Measurements from ENCODE around the gene THRB. TPM values are rescaled to one million over a fixed set of nuclear protein-coding genes. Genes with fewer than 3 reads are reported as not detected.

THRB gene
- polyA plus RNA-seq, 1 donor: 1.1 TPM

DNA sequence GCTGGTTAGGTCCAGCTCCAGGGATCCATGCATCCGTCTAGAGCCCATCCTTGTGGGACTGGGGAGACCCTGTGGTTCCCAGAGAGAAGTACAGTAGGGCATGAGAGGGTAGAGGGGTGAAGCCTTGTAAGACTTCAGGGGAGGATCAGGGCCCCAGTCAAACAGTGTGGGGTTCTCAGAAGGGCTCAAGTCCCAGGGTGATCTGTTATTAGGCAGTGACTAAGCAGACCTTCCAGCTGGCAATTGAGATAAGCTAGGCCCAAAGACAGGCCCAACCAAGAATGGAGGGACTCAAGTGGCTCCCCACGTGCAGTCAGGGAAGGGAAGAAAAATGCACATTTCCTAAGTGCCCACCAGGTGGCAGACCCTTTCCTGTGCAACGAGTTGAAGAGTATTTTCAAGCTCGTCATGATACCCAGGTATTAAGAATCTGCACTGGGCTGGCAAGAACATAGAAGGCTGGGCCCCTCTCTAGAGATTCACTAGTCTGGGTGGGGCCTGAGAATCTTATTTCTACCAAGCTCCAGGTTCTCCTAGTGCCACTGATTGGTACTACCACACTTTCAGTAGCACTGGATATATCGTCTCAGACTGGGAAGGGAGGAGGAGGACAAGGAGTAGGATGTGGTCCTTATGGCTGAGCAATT lies 308.8 kb downstream of the THRB start:
- peak; percentile 9 for DNase-seq (ENCODE audit: low read depth)

DNA sequence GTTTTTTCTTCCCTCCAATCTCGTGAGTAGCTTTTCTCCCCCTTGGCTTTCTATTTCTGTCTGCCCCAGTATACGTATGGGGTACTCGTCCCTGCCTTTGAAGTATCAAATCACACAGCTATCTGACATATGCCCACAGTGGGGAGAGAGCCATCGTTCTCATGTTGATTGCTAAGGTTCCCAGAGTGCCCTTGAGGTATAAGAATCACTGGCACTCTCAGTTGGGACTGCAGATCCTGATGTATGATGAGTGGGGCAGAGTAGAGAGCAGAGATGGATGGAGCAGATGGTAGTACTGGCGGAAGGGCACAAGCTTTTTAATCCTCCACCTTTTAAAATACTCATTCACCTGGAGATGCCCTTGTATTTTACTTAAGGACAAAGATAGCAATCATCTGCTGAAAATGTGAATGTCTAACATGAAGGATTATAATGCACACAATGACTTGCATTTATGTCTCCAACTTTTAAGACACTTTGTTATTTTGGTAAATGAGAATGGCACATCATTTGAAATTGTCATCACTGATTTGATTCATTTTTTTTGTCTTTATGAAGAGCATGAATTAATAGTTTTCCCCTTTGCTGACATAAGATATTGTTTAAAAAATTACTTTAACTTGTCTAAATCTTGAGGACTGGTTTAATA lies 310.0 kb downstream of the THRB start:
- no peak for DNase-seq (ENCODE audit: low read depth)

DNA sequence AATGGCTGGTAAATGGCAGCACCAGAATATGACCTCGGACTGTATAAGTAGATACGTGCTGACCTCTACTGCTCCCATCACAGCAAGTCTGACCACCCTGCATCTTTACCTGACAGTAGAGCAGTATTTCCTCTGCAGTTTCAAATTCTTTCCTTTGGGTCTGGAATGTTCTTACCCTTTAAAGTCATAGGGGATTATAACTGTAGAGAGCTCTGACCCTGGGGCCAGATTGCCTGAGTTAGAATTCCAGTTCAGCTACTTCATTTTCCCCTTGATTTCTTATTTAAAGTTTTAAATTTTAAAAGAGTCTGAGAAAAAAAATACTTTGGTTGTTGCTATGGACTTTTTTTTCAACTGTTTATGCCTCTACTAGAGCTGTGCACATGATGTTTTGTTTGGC lies 311.9 kb downstream of the THRB start:
- DNase-seq (ENCODE audit: low read depth): no peak

DNA sequence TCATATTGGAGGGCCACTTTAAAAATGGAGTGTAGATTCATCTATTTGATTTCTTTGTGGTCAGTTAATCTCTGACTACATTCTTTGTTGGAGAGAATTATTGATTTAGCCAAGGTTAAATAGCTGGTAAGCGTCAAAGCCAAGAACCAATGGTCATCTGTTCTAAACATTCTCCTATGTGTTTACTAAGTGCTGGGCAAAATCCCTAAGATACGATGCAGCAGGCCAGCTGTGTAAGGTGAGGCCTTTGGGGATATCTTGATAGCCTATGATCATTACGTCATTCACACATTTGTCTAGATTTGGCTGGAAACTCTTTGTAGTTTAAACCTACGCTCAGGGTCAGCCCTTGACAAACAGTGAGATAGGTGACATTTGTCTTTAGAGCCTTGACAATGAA lies 313.4 kb downstream of the THRB start:
- no peak for DNase-seq (ENCODE audit: low read depth)

DNA sequence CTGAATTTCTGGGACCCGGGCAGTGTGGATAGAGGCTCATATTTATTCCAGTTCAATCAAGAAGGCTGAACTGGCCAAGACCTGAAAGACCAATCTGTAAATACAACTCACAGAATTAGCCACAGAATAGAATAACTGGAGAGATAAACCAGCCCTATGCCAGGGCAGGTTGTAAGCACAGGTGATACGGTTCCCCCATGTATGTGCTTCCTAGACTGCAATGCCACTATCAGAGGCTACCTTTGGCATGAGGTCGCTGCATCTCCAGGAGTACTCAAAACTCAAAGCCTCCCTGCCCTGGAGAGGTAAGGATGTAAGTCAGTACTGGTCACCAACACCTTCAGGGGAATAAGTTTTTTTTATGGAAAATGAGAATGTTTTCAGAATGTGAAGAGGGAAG lies 314.0 kb downstream of the THRB start:
- DNase-seq (ENCODE audit: low read depth): no peak

DNA sequence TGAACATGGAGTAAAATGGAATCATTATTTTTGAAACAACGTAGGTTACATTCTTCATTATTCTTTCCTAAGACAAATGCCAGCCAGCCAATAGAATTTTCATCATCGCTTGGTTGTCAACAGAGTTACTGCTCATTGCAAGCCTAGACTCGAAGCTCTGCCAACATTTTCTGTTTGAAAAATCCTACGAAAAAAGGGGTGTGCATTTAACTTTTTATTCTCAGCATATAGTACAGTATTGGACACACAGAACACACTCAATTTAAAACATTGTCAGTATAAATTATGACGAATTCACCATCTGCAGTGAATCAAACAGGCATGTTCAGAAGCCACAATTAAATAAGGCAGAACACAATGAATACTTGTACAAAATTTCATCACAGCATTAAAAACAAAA lies 317.4 kb downstream of the THRB start:
- no peak for DNase-seq (ENCODE audit: low read depth)

DNA sequence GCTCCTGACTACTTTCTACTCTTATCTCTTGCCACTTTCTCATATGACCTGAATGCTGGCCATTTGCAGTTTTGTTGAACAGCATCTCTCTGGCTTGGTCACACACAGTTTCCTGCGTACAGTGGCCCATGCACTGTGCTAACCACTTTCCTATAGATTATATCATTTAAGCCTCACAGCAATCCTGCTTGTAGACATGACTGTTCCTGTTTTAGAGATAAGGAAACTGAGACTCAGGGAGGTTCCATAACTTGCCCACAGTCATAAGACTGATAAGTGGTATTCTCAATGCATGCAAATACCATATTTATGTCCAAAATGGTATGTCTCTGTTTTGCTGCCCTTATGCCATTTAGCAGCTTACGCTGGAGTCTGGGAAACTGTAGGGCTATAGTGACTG lies 320.0 kb downstream of the THRB start:
- DNase-seq (ENCODE audit: low read depth): no peak

DNA sequence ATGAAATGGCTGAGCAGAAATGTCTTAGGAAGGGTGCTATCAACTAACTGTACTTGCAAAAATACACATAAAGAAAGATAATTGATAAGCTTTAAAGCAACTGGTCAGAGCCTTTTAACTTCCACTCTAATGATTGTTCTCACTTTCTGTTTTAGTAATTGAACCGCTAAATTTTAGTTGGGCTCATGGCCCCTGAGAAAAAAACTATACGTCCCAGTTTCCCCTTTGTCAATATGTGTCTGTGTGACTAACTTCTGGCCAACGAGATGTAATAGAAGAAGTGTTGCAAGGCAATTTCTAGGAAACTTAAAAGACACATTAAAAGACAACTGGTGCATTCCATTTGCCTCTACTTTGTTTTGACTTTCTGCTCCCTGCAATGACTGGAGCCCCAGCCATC lies 325.7 kb downstream of the THRB start:
- no peak for DNase-seq (ENCODE audit: low read depth)

DNA sequence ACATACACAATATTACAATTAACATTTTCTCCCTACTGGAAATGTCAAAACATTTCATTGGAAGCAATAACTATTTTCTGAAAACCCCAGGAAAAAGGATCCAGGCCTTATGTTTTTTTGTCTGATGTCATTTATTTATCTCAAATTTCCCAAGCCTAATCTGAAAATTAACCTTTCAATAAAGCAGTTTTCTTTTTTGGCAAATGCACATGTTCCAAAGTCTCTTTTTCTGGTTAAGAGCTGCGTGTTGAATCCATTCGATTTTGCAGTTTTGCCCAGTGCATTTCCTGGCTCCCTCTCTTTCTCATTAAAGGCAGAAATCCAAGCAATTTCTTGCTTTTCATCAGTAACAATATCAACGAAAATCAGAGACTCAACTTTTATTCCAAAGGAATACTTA lies 327.2 kb downstream of the THRB start:
- no peak for DNase-seq (ENCODE audit: low read depth)

DNA sequence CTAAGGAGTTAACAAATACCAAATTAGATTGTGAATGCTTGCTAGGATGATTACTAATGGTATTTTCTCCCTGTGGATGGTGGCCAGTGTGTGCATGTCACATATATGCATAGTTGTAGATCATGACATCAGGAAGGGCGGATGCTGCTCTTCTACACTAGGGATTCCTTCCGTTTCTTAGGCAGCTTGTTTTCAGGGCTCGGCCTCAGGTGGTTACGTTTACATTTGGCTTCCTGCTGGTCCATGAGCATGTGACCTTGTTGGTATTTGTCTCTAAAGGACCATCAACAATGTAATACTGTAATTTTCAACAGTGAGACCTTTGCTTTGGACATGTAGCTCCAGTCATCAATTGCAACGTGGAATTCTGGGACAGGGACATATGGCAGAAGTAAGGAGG lies 328.1 kb downstream of the THRB start:
- no peak for DNase-seq (ENCODE audit: low read depth)

DNA sequence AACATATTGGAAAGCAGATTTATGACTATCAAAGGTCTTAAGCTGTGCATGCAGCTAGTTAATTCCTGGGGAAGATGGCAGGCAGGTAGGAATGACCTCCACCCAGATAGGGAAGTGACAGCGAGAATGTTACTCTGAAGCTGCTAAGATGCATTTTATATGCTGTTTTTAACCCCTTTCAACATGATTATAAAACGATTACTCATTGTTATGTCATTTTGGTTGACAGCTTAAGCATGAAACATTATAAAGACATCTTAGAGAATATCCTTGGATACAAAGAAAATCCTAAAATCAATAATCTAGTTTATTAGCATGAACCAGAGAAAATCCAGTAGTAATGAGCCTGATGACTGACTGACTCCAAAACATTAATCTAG lies 329.1 kb downstream of the THRB start:
- no peak for DNase-seq (ENCODE audit: low read depth)

DNA sequence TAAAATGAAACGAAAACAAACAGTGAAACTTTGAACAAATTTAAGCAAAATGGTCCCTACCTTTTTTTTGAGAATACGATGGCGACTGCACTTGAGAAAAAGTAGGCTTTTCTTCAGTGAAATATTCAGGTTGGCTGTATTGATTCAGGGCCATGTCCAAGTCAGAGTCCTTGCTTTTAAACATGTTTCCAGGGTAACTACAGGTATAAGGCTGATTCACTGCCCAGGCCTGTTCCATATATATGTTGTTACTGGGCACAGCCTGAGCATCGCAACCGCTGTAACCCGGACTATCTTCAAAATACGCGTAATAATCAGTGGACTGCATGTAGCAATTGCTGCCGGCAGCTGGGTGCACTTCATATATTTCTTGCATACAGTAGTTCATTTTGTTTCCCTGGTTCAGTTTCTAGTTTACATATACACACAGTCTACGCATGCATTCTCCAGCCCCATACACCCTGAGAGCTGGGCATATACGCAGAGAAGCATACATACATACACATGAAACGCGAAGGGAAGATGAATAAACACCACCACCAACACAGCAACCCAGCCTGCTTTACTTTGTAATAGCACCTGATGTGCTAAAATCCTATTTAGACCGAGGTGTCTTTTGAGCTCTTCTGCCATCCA lies 329.6 kb downstream of the THRB start:
- no peak for DNase-seq (ENCODE audit: low read depth)

DNA sequence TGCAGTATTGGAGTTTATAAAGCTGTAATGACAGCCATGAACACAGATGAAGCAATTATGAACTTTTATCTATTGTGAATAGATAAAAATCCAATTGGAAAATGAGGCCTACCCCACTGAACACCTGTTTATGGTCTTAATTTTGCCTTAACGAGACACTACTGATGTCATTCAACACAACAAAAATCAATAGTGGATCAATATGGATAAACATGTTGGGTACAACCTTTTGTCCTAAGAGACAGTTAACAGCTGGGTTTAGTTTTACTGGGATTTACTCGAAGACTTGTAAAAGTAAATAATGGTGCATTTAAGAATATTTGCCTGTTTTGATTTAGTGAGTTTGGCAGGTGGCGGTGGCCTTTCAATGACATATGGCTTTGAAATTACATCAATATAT lies 331.7 kb downstream of the THRB start:
- DNase-seq (ENCODE audit: low read depth): no peak

DNA sequence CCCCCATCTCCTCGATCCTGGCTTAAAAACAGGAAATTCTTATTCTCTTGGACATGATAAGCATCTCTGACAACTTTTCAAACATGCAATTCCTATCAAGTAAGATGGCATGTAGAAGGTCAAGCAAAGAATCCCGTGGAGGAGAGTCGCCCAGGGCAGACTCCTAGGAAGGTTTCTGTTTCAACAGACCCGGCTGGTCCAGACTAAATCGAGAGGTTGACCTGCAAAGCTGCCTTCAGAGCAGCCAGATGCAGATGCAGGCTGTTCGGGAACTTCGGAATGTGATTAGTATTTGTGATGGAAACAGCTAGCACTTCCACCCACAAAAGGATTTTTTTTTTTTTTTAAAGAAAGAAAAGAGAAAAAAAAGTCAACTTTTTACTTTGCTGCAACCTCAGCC lies 332.8 kb downstream of the THRB start:
- DNase-seq (ENCODE audit: low read depth): no peak

DNA sequence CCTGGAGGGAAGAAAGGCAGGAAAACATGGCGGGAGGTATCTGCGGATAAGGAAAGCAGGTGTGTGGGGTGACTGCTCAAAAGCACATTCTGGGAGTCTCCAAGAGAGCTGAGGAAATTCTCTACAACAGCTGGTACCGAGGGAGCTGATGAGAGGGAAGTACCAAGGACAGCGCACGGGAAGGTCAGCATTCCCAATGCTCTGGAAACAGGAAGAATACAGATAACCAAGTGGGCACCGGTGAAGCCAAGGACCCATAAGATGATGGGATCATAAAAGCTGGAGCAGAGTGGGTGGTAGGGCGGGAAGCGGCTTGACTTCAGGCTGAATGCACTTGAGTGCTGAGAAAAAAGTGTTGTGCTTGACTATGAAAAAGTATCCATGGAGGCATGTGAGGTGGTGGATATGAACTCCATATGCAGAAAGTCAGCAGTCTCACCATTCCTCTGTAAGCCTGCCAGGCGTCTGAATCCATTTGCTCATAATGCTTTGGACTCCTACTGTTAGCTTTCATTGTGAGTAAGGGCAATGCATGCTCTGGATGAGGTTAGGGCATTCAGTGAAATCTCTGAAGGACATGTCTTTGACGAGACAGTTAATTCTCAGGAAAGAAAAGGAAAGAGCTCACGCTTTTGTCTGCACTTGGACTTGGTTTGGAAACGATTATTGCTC lies 334.1 kb downstream of the THRB start:
- no peak for DNase-seq (ENCODE audit: low read depth)

DNA sequence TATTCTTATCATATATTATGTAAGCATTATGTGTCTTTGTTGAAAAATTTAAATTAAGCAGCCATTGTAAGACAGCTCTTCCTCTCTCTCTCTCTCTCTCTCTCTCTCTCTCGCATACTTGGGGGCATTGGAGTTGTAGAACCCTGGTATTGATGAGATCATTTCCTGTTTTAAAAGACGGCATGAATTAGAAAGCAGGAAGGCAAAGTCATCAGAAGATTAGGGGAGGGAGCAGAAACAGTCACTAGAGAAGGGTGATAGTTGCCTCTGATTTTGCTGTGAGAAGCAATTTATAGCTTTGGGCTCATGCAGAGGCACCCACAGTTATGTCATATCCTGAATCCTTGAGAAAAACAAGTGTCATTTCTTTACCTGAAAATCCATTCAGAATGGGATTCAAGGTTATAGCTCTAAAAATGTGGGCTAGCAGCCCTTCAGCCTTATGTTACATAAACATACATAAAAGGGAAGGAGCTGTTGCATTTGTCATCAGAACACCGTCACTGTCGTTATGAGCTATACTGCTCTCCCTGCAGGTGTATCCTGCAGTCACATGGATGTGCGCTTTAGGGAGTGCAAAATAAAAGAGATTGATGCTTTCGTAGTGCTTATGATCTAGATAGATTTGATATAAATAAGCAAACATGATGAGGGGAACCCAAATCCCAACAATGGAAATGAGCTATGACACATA lies 335.7 kb downstream of the THRB start:
- DNase-seq (ENCODE audit: low read depth): no peak

DNA sequence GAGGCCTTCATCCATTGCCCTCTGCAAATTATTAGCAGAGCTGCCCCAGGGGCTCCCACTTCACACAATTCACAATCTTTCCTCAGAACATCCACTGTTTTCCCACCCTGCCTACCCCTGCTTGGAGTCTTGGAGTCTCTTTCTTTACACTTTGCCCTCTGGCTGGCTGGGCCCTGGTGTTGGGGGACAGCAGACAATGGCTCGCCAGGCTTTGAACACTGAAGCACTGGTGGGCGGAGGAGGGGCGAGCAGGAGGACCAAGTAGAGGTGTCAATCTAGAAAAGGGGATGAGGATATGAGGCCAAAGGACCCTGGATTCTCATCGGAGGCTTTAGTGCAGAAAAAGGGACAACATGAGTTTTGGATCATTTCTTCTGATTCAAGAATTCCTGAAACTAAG lies 337.5 kb downstream of the THRB start:
- DNase-seq (ENCODE audit: low read depth): no peak

DNA sequence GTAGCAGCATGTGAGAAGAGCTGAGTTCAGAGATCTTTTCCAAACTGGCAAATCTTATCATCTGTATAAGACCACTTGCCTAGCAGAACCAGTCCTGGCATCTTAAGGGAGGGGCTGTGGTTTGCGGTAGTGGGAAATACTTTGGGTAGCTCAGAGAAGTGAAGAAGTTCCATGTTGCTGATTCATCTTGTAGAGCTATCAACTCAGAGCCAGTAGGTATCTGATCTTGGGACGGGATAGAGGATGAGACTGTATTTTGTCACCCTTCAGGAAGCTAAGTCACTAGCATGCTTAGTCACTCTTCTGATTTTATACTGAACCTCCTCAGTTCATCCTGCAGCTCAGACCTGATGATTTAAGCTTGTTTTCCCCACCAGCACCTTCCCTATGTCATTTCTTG lies 338.2 kb downstream of the THRB start:
- DNase-seq (ENCODE audit: low read depth): no peak

DNA sequence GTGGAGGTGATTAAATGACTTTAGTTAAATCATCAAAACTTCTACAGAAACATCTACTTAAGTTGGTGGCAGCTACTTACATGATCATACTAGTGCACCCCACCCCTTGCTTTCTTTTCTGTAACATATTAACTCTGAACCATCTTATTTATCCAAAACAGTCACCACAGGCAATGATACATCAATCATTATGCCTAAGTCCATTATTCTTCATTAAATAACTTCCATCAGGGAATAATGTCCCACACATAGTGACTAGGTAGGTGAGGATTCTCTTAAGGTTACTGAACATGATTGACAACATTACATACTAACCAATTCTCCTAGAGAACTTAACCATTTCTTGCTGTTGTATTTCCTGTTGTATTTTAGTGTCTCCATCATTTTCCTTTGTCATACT lies 339.4 kb downstream of the THRB start:
- no peak for DNase-seq (ENCODE audit: low read depth)

DNA sequence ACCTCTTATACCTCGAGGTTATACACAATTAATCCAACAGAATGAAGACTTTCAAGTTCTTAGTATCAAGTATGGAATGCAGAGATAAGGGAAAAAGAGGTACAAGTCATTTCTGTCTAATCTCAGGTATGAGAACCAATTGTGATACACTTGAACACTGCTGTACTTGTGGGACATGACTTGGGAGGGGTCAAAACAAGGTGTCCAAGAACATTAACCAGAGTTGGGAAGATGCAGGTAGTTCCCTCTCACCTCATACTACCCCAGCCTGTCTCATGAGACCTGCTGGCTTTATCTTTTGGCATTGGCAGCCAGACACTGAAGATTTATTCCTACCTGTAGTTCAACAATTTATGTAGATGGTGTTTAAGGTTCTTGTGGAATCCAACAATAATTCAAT lies 339.9 kb downstream of the THRB start:
- no peak for DNase-seq (ENCODE audit: low read depth)

DNA sequence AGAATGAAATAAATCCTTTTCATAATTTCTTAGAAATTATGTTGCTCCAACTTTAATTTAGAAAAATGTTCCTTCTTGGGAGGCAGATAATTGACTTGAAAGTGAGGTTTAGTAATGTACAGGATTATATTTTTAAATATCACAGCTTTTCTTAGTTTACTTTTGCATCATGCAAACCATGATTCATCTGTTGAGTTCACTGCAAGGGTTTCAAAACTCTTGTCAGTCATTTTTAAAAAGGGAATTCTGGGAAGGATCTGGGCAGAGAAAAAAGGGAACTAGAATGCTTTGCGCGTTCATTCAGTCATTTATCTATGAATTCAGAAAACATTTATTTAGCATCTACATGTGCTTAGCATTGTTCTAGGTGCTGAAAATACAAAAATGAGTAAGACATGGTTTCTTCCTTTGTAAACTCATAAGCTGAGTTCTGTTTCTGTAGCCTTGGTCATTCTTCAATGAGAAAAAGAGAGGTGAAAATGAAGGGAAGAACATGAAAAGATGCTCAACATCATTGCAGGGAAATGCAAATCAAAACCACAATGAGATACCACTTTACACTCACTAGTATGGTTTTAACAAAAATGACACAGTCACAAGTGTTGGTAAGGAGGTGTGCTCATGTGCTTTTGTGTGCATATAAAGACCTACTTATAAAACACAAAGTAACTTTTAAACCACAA lies 340.5 kb downstream of the THRB start:
- DNase-seq (ENCODE audit: low read depth): no peak

DNA sequence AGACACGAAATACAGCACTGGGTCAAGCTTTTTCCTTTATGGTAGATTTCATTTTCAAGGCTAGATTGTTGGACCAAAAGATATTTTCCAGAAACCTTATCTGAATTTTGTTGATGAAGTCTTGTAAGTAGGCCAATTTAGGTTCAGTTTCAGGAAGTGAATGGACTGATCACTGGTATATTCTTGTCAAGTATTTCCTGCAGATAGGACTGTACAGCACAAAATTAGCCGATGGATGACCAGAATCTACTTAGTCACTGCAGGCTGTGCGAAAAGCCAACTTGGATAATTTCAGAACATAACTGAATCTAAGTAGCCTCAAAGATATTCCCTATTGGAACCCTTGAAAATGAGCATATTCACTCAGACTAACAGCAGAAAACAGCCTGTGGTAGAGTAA lies 343.1 kb downstream of the THRB start:
- DNase-seq (ENCODE audit: low read depth): no peak
